ENCODE results near the gene TLCD4. TPM values are rescaled to one million over a fixed set of nuclear protein-coding genes. Genes with fewer than 3 reads are reported as not detected.
"Not testable (repeated sequence)": the region's sequence is repeated elsewhere in the genome, so short reads cannot be mapped to it uniquely, and the experiment has no call there.

TLCD4 gene
- polyA plus RNA-seq, 3 donors: 6.4 to 7.1 (median 7.0) TPM

- DNase-seq (ENCODE audit: extremely low read depth in 1 of 11, low read depth in 9 of 11, low spot score in 4 of 11): no peak
Observed at GRCh38 chr1:95088303-95088702, 28.9 kb upstream of the TLCD4 start.

- DNase-seq (ENCODE audit: extremely low read depth in 1 of 11, low read depth in 9 of 11, low spot score in 4 of 11): no peak
Observed at GRCh38 chr1:95089650-95090287, 27.4 kb upstream of the TLCD4 start.

GRCh38 chr1:95091290-95091689 is 25.9 kb upstream of the TLCD4 start:
- not testable (repeated sequence) for DNase-seq (ENCODE audit: extremely low read depth in 1 of 11, low read depth in 9 of 11, low spot score in 4 of 11)

- DNase-seq (ENCODE audit: extremely low read depth in 1 of 11, low read depth in 9 of 11, low spot score in 4 of 11): not testable (repeated sequence)
Observed at GRCh38 chr1:95092891-95093290, 24.3 kb upstream of the TLCD4 start.

GRCh38 chr1:95093296-95093695 is 23.9 kb upstream of the TLCD4 start:
- no peak for DNase-seq (ENCODE audit: extremely low read depth in 1 of 11, low read depth in 9 of 11, low spot score in 4 of 11)

GRCh38 chr1:95094923-95095322 is 22.2 kb upstream of the TLCD4 start:
- no peak for DNase-seq (ENCODE audit: extremely low read depth in 1 of 11, low read depth in 9 of 11, low spot score in 4 of 11)

GRCh38 chr1:95095833-95096217 is 21.3 kb upstream of the TLCD4 start:
- no peak for DNase-seq (ENCODE audit: extremely low read depth in 1 of 11, low read depth in 9 of 11, low spot score in 4 of 11)

GRCh38 chr1:95096218-95096841 is 20.8 kb upstream of the TLCD4 start:
- no peak for DNase-seq (ENCODE audit: extremely low read depth in 1 of 11, low read depth in 9 of 11, low spot score in 4 of 11)

GRCh38 chr1:95097426-95097825 is 19.7 kb upstream of the TLCD4 start:
- DNase-seq (ENCODE audit: extremely low read depth in 1 of 11, low read depth in 9 of 11, low spot score in 4 of 11): no peak

GRCh38 chr1:95098196-95098595 is 19.0 kb upstream of the TLCD4 start:
- DNase-seq (ENCODE audit: extremely low read depth in 1 of 11, low read depth in 9 of 11, low spot score in 4 of 11): no peak

GRCh38 chr1:95108792-95109191 is 8.4 kb upstream of the TLCD4 start:
- no peak for DNase-seq (ENCODE audit: extremely low read depth in 1 of 11, low read depth in 9 of 11, low spot score in 4 of 11)

GRCh38 chr1:95111014-95111413 is 6.1 kb upstream of the TLCD4 start:
- DNase-seq (ENCODE audit: extremely low read depth in 1 of 11, low read depth in 9 of 11, low spot score in 4 of 11): no peak

- DNase-seq (ENCODE audit: extremely low read depth in 1 of 11, low read depth in 9 of 11, low spot score in 4 of 11): no peak
Observed at GRCh38 chr1:95113684-95114083, 3.5 kb upstream of the TLCD4 start.

- no peak for DNase-seq (ENCODE audit: extremely low read depth in 1 of 11, low read depth in 9 of 11, low spot score in 4 of 11)
Observed at GRCh38 chr1:95115708-95116137, 1.4 kb upstream of the TLCD4 start.

- peak; percentile 31 to 74 (median 52) for DNase-seq (ENCODE audit: extremely low read depth in 1 of 11, low read depth in 9 of 11, low spot score in 4 of 11)
Observed at GRCh38 chr1:95116580-95117206, 462 bp upstream of the TLCD4 start.

GRCh38 chr1:95118067-95118499 is 928 bp downstream of the TLCD4 start:
- peak in 7 of 11 donors; percentile 3 to 20 (median 15) for DNase-seq (ENCODE audit: extremely low read depth in 1 of 11, low read depth in 9 of 11, low spot score in 4 of 11)

GRCh38 chr1:95118710-95119109 is 1.6 kb downstream of the TLCD4 start:
- DNase-seq (ENCODE audit: extremely low read depth in 1 of 11, low read depth in 9 of 11, low spot score in 4 of 11): no peak

GRCh38 chr1:95119273-95119672 is 2.1 kb downstream of the TLCD4 start:
- no peak for DNase-seq (ENCODE audit: extremely low read depth in 1 of 11, low read depth in 9 of 11, low spot score in 4 of 11)

- DNase-seq (ENCODE audit: extremely low read depth in 1 of 11, low read depth in 9 of 11, low spot score in 4 of 11): no peak
Observed at GRCh38 chr1:95122151-95122697, 5.1 kb downstream of the TLCD4 start.

GRCh38 chr1:95124342-95124741 is 7.2 kb downstream of the TLCD4 start:
- no peak for DNase-seq (ENCODE audit: extremely low read depth in 1 of 11, low read depth in 9 of 11, low spot score in 4 of 11)
